SHP77 treated with DMSO at 0.1 percent for 48 hours (cell line): Measurements from ENCODE around the gene DLX4.

Experiments used
- DNase-seq: peaks from one replicate; lab custom pipeline; 2025; lab: John Stamatoyannopoulos, UW

The DLX4 gene

DNA sequence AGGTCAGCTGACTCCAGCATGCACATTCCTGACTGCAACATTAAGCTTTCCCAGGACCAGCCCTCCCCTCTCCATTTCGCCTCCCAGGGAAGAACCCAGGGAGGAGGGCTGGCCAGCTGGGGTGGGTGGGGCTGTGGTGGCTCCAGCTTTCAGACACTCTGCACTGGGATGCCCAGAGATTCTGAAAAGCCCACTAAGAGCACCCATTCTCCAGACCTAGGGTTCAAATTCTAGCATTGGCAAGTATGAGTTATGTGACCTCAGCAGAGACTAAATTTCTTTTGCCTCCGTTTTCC, 18.2 kb downstream of the DLX4 start:
- DNase-seq, result no peak

DNA sequence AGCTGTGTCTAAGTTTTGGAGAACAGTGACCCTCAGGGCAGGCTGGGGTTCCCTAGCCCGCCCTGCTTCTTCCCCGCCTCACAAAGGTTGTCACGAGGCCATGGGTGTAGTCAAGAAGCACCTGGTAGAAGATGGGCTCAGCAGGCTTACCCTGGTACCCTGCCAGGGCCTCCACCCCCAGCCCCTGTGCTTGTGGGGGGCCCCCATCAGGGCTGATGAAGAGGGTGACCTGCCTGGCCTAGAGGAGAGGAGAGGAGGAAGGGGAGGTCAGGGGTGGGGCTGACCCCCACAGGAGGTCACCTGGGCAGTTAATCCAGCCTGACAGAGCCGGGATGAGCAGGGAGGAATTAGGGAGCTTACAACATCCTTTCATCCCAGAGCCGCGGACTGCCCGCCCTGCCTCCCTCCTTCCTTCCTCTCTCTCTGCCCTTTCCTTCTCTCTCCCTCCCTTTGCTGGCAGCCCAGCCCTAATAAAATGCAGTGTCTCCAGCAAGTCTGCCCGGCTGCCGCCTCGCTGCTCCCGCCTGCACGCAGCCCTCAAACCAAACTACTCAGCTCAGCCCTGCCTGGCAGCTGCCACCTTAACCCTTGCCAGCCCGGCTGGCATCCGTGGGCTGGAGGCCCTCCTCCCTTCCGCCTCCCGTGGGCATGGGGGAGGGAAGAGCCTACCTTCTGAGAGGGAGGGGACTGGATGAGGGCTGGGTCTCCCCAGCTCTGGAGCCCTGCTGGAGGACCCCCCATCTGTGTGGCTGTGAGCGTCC, 18.9 kb downstream of the DLX4 start:
- DNase-seq, result peak; percentile 18

DNA sequence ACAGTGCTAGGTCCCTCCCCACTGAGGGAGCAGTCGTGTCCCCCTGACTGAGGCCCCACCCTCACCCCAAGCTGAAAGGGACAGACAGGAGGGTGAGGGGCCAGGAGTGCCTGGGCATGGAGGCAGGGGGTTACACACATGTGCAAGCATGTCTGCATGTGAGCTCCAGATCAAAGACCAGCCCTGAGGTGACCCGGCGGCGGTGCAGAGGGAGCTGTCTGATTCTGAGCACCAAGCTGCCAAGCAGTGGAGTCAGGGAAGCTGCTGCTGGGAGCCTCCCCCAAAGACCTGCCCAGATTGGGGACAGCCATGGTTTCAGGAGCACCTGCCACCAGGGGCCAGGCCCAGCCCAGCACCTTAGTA, 20.5 kb downstream of the DLX4 start:
- no peak for DNase-seq

DNA sequence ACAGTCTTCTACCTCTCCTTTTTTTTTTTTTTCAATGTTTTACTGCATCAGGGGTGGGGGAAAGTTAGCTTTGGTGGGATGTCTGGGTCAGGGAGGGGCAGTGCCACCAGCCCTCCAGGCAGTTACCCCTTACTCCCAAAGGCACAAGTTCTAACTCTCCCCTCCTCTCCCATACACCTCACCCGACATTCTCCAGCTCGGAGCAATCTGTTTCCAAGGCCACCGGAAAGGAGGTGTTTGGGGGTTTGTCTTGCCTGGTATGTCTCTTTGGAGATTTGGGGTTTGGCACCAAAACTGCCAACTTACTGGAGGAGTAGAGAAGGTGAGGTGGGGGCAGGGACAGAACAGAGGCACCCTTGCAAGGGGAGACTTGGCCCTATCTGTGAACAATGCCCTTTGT, 21.3 kb downstream of the DLX4 start:
- no peak for DNase-seq

DNA sequence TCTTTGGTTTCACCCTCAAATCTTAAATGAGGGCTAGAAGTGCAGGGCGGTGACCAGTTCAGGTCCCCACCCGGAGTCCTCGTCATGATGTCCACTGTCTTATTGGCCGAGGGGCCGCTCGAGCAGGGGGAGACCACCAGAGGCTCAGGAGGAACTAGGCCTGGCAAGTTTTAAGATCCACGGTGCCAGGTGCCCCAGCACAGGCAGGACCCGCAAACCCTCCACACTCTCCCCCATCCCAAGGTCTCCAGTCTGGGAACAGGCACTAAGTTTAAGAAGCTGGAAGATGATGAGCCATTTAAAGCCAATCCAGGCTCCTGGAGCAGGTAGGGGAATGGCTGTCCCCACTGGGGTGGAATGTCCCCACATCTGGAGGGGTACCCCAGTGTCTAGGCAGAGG, 21.9 kb downstream of the DLX4 start:
- no peak for DNase-seq

DNA sequence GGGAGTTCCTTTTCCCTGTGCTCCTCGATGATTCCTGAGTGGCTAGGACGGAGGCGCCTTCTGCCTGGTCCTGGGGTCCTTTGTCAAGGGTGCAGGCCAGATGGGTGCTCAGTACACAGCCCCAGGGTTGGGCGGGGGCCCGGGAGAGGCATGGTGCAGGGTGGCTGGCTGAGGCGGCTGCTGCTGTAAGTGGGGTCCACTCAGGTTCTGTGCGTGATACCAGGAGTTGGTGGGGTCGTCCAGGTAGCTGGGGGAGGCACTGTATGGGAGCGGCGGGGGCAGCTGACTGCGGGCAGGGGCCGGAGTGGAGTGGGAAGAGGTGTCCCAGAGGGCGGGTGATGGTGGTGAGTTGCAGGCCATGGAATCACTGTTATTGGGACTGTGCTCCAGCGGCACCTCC, 22.4 kb downstream of the DLX4 start:
- DNase-seq, result no peak

DNA sequence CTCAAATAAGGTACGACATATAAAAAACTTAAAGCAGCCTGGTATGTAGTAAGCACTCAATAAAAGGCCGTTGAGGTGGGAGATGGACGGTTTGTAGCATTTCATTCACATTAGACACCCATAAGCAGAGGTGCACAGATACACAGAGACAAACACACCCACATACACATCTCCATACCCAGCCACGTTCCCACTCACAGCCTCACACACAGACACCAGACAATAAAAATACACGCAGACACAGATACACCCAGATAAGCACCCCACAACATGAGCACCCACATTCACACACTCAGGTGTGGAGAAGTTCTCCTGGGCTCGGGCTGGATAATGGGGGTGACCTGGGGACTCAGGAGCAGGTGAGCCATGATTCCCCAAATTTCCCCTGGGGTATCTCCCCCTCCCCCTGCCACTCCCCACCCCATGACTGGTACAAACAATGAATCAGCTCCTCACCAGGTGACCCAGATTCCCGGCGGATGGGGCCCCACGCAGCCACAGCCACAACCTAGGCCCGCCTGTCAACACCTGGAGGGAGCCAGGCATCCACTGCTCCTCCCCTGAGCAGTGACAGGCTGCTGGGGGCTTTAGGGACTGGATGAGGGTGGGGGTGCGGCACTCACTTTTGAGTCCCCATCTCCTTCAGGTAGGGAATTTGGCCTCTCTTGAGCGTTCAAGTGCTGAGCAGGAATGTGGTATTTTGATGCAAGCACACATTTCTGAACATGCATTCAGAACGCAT, 23.4 kb downstream of the DLX4 start:
- no peak for DNase-seq

DNA sequence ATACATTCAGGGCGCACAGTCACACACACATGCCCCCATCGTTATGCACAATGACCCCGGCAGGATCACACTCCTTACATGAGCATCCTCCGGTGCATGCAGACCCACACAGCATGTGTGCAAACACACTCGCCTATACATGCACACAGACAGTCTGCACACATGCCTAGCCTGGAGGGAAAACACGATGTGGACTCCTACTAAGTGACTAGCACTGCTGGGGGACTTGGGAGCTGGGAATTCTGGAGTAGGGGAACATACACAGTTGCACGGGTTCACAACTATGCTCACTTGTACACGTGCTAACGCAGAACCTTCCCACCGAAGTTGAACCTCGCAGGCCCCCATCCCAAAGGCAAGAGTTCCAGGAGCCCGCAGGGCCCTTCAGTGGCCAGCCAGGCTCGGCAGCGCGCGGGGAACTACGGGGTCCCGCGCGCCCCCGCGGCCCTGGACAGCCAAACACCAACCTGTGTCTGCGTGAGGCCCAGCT, 24.0 kb downstream of the DLX4 start:
- DNase-seq, result no peak

DNA sequence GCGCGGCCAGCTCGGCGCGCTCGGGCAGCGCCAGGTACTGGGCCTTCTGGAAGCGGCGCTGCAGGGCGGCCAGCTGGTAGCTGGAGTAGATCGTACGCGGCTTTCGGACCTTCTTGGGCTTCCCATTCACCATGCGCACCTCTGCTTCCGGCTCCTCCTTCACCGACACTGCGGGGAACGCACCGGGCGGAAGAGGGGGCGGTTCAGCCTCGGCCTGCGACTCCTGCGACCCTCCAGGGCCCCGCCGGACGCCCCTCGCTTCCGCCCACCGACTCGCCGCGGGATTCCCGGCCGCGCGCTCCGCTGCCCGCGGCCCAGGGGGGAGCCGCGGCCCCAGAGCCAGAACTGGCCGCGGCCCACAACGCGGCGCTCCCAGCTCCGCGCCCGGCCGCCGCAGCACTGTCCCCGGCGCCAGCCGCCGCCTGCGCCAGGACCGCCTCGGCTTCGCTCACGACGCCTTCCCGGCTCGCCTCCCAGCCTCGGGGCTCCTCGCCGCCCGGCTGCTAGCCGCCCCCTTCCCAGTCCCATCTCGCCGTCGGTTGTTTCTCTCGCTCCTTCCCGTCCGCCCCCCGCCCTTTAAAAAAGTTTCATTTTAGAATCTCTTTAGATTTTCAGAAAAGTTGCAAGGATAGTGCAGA, 24.6 kb downstream of the DLX4 start:
- DNase-seq, result no peak

DNA sequence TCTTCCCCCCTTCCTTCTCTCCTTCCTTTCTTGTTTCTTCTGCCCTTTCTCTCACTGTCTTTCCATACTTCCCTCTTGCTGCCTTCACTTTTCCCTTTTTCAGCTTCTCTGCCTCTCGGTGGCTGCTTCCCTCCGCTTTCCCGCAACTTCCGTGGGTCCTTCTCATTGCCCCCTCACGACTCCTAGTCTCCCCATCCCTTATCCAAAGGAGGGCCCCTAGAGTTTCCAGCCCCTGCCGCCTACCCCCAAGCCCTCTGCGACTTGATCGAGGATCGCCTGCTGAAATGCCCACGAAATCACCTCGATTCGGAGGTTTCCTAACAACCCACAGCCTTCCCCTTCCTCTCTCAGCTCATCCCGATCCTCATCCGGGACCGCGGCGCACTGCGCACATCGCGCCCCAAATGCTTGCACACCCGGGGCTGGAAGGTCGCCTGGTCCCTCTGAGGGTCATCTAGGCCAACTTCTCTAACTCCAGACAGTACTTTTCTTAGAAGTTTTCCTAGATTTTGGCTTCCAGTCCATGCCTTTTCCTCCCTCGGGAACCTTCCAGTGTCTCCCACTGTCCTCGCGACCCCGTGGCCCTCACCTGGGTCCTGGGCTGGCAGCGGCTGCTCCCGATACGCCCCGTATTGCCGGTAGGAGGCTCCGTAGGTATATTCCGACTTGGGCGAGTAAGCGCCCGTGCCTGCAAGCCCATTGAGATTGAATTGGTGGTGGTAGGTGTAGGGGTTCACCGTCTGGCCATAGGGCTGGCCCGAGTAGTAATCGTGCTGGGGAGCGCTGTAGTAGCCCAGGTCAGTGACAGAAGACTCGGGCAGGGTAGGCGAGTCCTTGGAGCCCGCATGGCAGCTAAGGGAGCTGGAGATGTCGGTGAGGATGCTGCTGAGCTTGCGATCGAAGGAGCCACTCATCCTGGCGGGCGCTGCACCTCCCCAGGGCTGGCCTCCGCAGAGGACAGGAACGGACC, 25.4 kb downstream of the DLX4 start:
- no peak for DNase-seq

DNA sequence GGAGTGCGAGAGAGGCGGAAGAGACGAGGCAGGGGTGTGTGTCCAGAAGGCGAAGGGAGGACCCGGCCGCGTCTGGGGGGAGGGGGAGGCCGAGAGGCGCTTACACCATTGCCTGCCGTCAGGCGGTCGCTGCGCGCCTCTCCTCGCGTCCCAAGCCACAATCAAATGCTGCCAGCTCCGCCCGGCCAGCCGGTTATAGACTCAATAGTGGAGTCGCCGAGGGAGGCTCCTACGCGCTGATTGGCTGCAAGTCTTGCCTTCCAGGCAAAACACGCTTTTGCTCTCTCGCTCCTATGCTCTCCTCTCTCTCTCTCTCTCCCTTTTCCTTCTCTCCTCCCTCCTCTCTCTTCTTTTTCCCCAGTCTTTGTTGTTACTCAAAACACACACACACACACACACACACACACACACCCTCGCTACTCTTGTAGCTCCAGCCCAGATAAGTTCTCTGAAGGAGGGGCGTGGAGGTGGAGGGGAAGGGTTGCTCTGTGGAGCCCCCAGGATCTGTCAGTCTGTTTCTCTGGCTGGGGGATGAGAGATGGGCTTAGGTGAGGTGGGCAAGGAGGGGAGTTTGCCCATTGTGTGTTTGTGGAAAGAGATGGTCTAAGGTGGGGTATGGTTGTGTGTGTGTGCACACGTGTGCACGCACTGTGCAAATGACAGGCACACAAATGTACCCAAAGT, 26.2 kb downstream of the DLX4 start, which contains the start of gene DLX3:
DLX3 (minus strand) TSS at position 170 of the 684 bp plus-strand sequence. CDS start 226 bp downstream, outside the sequence.
- no peak for DNase-seq

DNA sequence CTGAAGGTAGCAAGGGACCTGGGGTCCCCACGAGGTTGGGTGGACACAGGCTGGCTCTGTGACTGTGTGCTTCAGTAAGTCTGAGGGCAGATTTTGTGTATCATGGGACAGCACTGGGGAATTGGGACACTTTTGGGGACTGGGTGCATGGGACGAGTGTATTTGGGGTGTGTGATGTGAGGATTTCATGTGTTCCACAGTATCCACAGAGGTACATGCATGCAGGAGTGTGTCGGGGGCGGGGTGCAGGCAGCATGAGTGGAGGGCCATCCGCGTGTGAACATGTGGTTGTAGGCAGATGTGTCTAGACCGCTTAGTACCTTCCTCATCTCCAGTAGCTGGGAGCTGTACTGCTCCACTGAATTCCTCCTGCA, 27.1 kb downstream of the DLX4 start:
- no peak for DNase-seq

DNA sequence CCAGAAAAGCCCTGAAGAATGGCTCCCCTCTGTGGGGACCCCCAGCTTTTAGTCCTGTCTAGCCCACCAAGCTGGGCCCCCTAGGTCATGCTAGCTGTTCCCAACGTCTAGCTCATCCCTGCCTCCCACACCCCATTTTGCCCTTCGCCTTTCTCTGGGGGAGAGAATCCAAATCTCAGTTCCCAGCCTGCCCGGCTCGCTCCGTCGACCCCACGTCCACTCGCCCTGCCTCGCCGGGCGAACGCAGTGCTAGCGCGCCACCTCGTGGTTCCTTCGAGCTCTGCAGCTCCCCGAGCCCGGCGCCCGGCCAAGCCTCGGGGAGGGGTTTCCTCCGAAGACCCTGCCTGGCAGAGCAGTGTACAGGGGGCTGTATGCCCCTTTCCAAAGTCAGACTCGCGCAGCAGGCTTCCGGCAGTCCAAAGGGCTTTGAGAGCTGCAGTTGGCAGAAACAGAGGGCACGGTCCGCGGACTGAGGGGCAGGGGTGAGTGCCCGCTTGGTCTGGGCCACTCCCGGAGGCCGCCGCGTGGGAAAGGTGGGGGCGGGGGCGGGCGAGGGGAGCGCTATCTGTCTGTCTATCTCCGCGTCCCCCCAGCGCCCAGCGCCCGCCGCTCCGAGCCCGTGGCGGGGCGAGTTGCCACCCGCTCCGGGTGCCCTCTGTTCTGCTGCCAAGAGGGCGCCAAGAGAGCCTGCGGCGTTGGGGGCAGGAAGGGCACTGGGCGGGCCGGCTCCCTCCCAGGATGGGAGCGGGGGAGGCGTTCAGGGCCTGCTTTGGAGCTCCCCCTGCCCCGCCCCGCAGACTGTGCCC, 27.7 kb downstream of the DLX4 start:
- no peak for DNase-seq

DNA sequence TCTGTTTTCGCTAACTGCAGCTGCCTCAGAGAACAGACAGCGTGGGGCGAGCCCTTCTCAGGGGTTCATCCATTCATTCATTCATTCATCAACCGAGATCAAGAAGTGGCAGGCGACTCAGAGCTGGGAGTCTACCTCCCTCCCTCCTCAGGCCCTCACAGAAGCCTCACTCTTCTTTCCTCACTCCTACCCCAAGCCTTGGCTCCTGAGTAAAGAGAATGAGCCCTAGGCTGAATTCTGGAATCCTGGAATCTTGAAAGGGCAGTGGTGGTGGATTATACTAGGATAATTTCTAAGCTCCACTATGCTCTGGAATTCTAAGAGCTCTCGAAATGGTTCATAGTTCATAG, 28.3 kb downstream of the DLX4 start:
- DNase-seq, result no peak

DNA sequence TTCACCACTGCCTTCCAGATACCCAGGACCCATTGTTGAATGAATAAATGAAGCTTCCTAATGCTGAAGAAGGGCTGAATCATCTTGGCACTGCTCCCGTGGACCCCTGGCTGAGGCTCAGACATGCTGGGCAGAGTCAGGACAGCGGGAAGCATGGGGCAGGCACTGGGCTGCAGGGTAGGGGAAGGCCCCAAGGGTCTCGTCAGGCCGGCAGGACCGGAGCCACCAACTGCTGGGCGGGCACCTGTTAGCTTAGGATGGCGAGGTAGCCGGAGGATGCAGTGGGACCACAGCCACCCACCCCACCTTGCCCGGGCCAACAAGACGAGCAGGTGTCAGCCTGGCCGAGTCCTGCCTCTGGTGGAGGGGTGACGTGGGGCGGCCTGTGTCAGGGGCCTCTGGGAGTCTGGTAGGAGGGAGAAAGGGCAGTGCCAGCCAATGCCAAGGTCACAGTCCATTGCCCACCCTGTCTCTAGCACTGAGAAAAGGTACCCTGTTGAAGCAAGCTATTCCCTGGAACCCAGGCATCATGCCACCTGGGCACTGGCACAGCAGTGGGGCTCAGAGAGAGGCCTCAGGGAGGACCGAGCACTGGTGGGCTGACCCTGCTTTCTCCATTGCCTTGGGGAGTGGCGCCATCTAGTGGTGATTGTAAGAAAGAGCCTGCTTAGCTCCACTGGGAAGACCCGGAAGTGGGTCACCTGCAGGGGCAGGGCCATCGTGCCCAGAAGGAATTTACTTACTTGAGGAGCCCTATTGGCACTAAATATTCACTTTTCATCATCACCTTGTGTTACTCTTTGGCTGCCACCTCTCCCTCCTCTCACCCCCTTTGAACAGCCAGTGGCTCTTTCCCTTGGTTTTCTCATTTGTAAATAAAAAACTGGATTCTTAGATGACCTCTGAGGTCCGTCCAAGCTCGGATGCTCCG, 29.0 kb downstream of the DLX4 start:
- peak; percentile 85 for DNase-seq

DNA sequence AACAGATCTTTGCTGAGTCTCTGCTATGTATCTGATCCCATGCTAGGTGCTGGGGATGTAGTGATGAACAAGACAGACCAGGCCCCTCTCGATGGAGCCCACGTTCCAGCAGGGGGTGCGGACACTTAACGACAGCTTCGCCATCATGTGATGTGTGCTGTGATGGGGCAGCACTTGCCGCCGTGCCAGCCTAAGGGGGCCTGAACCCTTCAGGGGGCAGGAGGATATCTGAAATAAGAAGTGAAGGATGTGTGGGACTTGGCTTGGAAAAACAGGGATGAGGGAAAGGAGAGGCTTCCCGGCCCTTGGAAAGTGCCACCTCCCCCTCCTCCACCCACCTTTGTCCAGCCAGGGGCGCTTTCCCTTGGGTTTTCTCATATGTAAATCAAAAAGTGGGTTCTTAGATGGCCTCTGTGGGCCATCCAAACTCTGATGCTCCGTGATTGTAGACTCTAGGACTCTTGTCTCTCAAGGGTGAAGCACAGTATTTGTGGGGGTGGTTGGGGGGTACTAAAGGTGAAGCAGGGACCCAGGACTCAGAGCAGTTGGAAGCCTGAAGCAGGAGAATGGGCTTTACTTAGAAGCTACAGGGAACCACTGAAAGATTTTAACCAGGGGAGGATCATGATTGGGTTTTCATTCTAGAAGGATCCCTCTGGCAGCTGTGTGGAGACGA, 30.0 kb downstream of the DLX4 start:
- DNase-seq, result no peak

DNA sequence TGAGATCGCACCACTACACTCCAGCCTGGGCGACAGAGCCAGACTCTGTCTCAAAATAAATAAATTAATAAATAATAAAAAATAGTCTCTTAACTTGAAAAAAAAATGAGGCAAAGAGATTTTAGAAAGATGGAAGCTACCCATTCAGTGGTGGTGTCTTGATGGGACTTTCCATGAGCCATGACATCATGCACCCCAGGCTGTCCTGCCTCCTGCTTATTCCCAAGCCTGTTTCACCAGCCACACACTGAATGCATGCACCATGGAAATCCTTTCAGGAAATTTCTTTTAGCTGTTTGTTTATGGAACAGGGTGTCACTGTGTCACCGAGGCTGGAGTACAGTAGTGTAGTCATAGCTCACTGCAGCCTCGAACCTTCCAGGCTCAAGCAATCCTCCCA, 34.9 kb downstream of the DLX4 start:
- DNase-seq, result no peak

DNA sequence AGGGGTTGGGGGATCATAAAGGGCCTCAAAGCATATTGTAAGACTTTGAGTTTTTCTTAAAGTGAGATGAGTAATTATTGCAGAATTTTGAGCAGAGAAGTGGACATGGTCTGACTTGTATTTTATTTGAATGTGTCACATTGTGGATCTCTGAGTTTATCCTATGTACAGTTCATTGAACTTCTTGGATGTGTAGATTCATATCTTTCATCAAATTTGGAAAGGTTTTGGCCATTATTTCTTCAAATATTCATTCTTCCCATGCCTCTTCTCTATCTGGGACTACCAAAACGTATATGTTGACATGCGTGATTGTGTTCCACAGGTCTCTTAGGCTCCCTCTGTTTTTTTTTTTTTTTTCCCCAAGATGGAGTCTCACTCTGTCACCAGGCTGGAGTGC, 40.3 kb downstream of the DLX4 start:
- DNase-seq, result no peak

DNA sequence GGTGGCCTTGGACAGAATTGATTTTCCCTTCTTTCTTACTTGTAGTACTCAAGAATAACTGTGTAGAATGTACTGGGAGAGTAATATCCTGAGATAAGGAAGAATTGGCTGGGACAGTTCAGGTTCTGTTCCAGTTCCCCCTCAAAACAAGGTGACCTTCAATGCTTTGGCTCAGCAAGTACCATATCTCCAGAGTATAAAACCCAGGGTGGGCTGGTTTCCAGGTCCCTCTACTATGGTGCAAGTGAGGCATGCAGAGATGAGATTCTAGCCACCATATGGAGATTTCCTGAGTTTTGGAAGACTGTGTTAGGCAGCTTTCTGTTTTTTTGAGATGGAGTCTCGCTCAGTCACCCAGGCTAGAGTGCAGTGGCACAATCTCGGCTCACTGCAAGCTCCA, 44.1 kb downstream of the DLX4 start:
- no peak for DNase-seq
